ENCODE data around the gene TECPR2. TPM values are rescaled to one million over a fixed set of nuclear protein-coding genes. Genes with fewer than 3 reads are reported as not detected.

TECPR2 gene
- total and polyA plus RNA-seq, 2 of the 13 experiments (the other 11 are each of a cell fraction or from before 2014, with no cell fraction given): 3.5 to 5.7 TPM

DNA sequence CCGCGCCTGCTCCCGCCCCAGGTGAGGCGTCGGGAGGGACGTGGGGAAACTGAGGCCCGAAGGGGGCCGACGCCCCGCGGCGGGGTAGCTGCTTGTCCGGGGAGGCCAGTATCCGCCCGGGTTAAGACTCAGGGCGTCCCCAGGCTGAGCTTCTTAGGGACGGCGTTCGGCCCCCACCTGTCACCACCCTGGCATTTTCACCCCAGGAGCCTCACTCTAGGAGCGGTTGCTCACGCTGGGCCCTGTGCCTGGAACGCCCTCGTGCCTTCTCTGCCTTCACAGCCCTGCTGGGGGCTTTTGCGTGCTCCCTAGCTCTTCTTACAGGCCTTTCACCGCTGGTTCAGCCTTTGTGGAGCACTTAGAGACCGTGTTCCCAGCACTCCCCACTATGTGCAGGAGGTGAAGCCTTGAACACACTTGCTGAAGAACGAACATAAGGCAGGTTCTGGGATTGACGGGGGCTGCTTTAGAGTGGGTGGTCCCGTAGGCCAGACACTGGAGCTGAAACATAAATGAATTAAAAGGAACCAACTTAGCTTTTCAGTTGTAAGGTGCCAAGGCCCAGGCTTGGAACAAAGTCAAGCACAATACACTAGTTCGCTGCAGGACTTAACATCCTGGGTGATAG is 42.6 kb upstream of the TECPR2 start (continued):
- TF ChIP-seq ZNF264 (CRISPR knock-in tag; IDR thresholded peaks at IDR 0.05) (no peak), ZBED4 (CRISPR knock-in tag; IDR thresholded peaks at IDR 0.05; ENCODE audit: borderline replicate concordance) (no peak), GTF2F1 (IDR thresholded peaks at IDR 0.05; ENCODE audit: low read length) (no peak), CTCF (CRISPR knock-in tag; IDR thresholded peaks at IDR 0.05) (no peak), ZNF678 (CRISPR knock-in tag; IDR thresholded peaks at IDR 0.05) (peak; percentile 55; the same call in 1 of the 2 replicates), CBFB (CRISPR knock-in tag; IDR thresholded peaks at IDR 0.05) (no peak), ZNF530 (CRISPR knock-in tag; IDR thresholded peaks at IDR 0.05; ENCODE audit: low read depth) (no peak), KAT2B (IDR thresholded peaks at IDR 0.05; ENCODE audit: borderline replicate concordance, low read depth, low read length) (no peak), GFI1 (CRISPR knock-in tag; IDR thresholded peaks at IDR 0.05; ENCODE audit: borderline replicate concordance) (peak; percentile 7; the same call in 1 of the 2 replicates), TSC22D2 (CRISPR knock-in tag; IDR thresholded peaks at IDR 0.05; ENCODE audit: borderline replicate concordance) (0 out of 2 replicates have a peak, but pooled peaks have one; percentile 27), ZNF253 (CRISPR knock-in tag; IDR thresholded peaks at IDR 0.05; ENCODE audit: borderline replicate concordance) (no peak), RNF2 (conservative IDR thresholded peaks at IDR 0.05; ENCODE audit: low read depth) (no peak), KMT2B (CRISPR knock-in tag; IDR thresholded peaks at IDR 0.05) (0 out of 2 replicates have a peak, but pooled peaks have one; percentile 33), ATF1 (CRISPR knock-in tag; IDR thresholded peaks at IDR 0.05) (0 out of 2 replicates have a peak, but pooled peaks have one; percentile 10), ATF2 (CRISPR knock-in tag; IDR thresholded peaks at IDR 0.05) (0 out of 2 replicates have a peak, but pooled peaks have one; percentile 21), NAIF1 (CRISPR knock-in tag; IDR thresholded peaks at IDR 0.05; ENCODE audit: borderline replicate concordance) (no peak), SP2 (CRISPR knock-in tag; IDR thresholded peaks at IDR 0.05) (no peak; the same call in 1 of the 2 replicates), PHF8 (CRISPR knock-in tag; IDR thresholded peaks at IDR 0.05) (0 out of 2 replicates have a peak, but pooled peaks have one; percentile 57)
- TF ChIP-seq, protein P1, sequence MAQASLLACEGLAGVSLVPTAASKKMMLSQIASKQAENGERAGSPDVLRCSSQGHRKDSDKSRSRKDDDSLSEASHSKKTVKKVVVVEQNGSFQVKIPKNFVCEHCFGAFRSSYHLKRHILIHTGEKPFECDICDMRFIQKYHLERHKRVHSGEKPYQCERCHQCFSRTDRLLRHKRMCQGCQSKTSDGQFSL (CRISPR knock-in tag; IDR thresholded peaks at IDR 0.05): no peak
- TF ChIP-seq, protein P2, sequence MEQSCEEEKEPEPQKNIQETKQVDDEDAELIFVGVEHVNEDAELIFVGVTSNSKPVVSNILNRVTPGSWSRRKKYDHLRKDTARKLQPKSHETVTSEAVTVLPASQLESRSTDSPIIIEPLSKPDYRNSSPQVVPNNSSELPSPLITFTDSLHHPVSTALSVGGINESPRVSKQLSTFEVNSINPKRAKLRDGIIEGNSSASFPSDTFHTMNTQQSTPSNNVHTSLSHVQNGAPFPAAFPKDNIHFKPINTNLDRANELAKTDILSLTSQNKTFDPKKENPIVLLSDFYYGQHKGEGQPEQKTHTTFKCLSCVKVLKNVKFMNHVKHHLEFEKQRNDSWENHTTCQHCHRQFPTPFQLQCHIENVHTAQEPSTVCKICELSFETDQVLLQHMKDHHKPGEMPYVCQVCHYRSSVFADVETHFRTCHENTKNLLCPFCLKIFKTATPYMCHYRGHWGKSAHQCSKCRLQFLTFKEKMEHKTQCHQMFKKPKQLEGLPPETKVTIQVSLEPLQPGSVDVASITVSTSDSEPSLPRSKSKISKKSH (CRISPR knock-in tag; IDR thresholded peaks at IDR 0.05; ENCODE audit: borderline replicate concordance): no peak
